Prostate gland (tissue), 2 donors: ENCODE data around the gene HOXA1.

ENCODE experiments used
- POLR2A ChIP-seq: fragments of 450-650 bp; IDR thresholded peaks from one replicate; pipeline ENCODE4 v1.6.1; 2016; ENCODE audit warnings: antibody characterized with exemption, mild to moderate bottlenecking
- POLR2AphosphoS5 ChIP-seq: sonication (generic); formaldehyde crosslinking; IDR thresholded peaks from one replicate; pipeline ENCODE4 v1.6.1; 2017; ENCODE audit warnings: antibody characterized with exemption
- TF ChIP-seq, protein P1 (sequence below), 4 experiments: fragments of 200-600 bp in 2 of 4; fragments of 450-650 bp in 2 of 4; sonication (generic) in 2 of 4; IDR thresholded peaks; 1 replicate in 3 of 4; 2 replicates in 1 of 4; pipeline ENCODE4 v1.5.1; 2016 to 2019; ENCODE audit warnings: antibody characterized with exemption in 4 of 4, mild to moderate bottlenecking in 2 of 4, moderate library complexity in 2 of 4

DNA sequence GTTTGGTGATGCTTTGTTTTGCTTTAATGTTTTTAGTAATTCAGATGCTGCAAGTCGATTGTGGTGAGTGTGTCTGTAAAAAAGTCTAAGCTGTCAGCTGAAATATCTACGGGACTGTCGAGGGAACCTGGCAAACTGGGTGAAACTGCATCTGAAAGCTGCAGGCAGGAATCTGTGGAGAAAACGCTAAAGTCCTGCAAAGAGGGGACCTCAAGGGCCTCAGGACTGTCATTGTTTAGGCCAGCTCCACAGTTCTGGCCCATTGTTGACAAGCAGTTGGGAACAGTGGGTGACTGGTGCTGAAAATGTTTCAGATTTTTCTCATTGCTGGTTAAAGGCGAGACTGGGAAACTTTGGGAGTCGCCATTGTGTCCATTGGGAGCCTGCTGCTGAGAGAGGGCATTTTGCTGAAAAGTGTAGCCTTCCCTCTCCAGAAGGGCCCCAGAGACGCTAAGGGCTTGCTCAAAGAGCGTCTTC is 4.9 kb upstream of the HOXA1 start:
- no peak for TF ChIP-seq POLR2A
- TF ChIP-seq, protein P1, sequence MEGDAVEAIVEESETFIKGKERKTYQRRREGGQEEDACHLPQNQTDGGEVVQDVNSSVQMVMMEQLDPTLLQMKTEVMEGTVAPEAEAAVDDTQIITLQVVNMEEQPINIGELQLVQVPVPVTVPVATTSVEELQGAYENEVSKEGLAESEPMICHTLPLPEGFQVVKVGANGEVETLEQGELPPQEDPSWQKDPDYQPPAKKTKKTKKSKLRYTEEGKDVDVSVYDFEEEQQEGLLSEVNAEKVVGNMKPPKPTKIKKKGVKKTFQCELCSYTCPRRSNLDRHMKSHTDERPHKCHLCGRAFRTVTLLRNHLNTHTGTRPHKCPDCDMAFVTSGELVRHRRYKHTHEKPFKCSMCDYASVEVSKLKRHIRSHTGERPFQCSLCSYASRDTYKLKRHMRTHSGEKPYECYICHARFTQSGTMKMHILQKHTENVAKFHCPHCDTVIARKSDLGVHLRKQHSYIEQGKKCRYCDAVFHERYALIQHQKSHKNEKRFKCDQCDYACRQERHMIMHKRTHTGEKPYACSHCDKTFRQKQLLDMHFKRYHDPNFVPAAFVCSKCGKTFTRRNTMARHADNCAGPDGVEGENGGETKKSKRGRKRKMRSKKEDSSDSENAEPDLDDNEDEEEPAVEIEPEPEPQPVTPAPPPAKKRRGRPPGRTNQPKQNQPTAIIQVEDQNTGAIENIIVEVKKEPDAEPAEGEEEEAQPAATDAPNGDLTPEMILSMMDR (IDR thresholded peaks at IDR 0.05) = no peak
- TF ChIP-seq POLR2AphosphoS5 = no peak
